IPS DF 4.7 (cell line): Measurements from ENCODE around the gene TTLL9.

ENCODE experiments used
- DNase-seq: peaks from one replicate; pipeline ENCODE4 v3.0.0-alpha.2; 2013; ENCODE audit warnings: low spot score; ENCODE audit errors: extremely low read depth

The TTLL9 gene

GRCh38 chr20:31945319-31945718, 74.9 kb downstream of the TTLL9 start:
- no peak for DNase-seq

- no peak for DNase-seq
Observed at GRCh38 chr20:31945785-31946184, 75.4 kb downstream of the TTLL9 start.

DNA sequence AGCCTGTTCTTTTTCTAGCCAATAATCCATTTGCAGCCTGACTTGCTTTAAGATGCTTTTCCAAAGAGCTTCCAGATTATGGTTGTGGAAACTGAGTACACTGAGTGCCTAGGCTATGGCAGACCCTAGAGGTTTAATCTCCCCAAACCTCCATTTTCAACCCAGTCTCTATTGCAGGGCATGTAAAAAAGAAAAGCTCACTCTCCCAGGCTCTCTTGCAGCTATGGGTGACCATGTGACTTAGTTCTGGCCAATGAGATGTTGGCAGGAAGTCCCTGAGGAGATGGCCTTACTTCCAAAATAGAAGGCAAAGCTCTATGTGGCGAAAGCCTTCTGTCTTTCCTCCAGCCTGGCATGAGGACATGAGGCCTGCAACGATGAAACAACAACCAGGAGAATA, 77.6 kb downstream of the TTLL9 start:
- DNase-seq: no peak

DNA sequence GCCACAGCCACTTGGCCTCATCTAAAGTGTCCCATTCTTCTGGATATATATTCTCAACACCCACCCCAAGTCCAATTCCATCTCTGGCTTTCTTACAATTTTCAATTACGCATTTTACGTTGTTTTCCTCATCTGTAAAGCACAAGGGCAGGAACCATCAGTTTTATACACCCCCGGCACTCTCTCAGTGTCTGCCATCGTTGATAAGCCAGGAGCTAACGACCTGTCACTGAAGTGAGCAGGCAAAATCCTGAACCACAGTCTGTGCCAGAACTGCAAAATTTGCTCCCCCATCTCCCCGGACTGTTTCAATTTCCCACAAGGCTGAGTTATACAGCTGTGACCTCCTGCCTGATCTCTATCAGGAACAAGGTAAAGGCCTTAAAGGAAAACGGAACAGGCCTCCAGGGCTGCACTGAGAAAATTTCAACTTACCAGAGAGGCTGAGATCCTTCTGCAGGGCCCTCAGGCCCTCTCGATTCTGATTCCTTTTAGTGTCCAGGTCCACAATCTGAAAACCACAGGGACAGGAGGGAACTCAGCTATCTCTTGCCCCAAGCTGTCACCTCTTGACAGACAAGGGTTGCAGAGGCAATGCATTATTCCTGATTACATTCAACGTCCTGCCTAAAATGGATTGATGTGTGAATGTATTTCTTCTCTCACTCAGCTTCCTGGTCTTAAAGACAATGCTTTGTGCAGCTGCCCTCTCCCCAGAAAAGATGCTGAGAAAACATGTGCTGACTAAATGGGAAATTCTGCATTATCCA, 79.6 kb downstream of the TTLL9 start:
- DNase-seq: no peak

- DNase-seq: no peak
Observed at GRCh38 chr20:31951203-31951529, 80.7 kb downstream of the TTLL9 start.

DNA sequence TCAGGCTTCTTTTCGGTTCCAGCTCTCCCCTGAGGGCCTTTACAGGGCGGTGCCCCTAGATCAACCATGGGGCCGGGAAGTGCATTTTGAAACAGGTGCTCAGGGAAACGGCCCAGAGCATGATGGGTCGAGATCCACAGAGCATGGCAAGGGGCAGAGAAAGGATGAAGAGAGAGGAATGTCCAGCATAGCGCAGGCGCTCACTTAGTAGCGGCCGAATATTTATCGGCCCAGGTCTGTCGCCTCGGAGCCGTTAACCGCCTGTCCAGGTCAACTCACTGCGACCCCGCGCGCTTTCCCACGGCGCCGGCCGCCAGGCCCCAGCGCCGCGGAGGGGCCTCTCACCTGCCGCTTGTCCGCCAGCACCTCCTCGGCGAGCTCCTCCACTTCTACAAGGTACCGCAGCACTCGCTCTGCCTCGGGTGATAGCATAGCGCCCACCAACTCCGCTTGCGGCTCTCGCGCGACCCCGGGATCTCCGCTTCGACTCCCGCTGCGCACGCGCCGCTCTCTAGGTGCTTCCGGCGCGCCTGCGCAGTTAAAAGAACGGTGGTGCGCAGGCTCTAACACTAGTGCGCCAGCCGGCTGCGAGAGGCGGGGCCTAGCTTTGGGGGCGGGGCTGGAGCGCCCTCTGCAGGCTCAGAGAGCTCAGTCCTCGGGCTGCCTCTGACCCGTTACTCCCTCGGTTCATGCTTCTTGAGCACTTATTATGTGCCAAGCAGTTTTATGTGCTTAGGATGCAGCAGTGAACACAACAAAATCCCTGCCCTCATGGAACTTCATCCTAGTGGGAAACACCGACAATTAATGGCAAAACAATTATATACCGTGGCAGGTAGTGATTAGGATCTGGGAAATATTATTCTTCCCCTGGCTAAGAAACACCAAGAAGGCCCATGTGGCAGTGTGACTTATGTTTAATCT, 81.4 kb downstream of the TTLL9 start, which contains the start of gene PDRG1:
Gene PDRG1 (minus strand): TSS at position 517 of the 924 bp plus-strand sequence. CDS start 85 bp downstream, at position 432.
- DNase-seq: peak; percentile 51

DNA sequence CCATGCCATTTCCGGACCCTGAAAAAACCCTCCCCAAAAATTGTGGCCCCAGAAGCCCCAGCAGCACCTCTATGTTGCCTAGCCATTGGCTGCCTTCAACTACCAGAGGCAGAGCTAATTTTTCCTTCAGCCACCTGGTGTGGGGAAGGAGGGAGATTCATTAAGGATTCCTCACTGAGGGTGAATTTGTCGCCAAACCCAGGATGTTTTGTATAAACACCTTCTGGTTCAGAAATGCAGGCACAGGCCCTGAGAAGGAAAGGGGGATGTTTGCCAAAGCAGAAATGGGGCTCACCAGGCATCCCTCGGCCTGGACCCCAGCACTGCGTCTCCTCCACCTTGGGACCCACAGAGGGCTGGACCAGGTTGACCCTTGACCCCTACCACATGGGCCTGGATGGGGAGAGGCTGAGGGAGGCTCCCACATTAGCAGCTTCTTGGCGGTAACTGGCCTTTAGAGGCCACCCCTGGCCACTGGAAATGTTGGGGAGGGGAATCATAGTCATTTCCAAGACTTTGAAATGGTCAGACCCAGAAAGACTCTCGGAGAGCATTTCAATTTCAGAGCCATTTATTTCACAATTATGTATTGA, 83.2 kb downstream of the TTLL9 start:
- no peak for DNase-seq

DNA sequence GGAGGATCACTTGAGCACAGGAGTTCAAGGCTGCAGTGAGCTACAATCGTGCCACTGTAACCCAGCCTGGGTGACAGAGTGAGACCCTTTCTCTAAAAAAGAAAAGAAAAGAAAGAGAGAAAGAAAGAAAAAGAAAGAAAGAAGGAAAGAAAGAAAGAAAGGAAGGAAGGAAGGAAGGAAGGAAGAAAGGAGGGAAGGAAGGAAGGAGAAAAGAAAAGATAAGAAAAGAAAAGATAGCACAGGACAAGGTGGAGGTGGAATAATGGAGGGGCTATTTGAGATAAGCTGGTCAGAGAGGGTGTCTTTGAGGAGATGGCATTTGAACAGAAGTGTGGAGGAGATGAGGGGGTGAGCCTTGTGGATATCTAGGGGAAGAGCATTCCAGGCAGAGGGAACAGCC, 84.1 kb downstream of the TTLL9 start:
- DNase-seq: no peak

- DNase-seq: no peak
Observed at GRCh38 chr20:31956556-31957526, 86.4 kb downstream of the TTLL9 start.

GRCh38 chr20:31962761-31963160, 92.3 kb downstream of the TTLL9 start:
- no peak for DNase-seq

- DNase-seq: no peak
Observed at GRCh38 chr20:31963889-31964288, 93.5 kb downstream of the TTLL9 start.

DNA sequence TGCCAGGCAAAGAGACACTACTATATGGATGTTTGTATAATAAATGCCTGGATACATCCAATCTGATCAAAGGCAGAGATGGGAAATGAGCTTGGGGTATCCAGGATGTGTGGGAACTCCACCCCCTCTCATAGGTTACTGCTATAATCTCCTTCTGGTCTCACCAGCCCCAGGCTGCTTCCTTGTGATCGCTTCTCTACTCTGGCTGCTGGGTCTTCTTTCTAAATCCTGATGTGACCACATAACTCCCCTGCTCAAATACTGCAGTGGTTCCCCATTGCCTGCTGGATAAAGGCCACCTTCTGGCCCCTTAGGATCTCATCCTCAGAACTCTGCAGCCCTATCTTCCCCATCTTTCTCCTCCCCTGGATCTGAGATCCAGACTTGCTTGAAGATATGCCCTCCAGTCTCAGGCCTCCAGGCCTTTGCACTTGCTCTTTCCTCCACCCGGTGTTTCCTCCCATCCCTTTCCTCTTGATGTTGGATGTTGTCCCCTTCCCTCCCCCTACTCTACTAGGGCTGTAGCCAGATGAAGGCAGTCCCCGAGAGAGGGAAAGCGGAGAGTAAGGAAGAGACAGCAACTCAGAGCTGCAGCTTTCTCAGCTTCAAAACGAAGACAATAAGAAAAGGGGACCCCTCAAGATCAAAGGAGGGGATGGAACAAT, 96.7 kb downstream of the TTLL9 start:
- no peak for DNase-seq

DNA sequence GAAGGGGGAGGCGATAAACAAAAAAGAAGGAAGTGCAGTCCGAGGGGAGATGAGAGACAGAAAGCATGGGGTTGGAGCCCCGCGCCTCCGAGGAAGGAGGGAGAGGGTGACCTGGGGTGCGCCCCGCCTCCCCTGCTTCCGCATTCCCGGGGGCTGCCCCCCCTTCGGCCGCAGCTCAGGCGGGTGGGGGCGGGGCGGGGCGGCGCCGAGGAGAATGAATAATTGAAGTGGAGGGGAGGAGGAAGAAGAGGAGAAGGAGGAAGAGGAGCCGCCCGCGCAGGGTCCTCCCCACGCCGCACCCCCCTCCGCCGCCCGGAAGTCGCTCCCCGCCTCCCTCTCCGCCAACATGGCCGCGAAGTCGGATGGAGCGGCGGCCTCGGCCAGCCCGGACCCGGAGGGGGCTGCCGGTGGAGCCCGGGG, 97.4 kb downstream of the TTLL9 start, which contains the start of gene XKR7:
Gene XKR7 (plus strand): TSS at position 322 of the 420 bp plus-strand sequence. CDS start 25 bp downstream, at position 347.
- DNase-seq: no peak

GRCh38 chr20:31968291-31969126, 98.1 kb downstream of the TTLL9 start:
- peak; percentile 46 for DNase-seq

DNA sequence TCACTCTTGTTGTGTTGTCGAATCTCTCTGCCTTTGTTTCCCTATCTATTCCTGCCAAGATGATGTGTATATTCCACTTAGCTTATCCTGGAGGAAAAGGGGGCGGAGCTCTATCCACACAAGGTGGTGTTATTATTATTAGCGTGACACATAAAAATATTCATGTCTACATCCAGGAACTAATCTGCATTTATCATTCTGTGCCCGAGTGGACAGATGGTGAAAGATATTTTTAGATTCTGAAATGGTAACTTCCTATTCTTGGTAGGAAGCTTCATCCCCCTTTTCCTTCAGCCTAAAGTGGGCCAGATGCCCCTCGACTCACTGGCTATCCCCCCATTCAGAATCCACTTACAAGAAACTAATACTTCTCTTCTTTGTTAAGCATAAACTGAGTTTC, 99.6 kb downstream of the TTLL9 start:
- no peak for DNase-seq

DNA sequence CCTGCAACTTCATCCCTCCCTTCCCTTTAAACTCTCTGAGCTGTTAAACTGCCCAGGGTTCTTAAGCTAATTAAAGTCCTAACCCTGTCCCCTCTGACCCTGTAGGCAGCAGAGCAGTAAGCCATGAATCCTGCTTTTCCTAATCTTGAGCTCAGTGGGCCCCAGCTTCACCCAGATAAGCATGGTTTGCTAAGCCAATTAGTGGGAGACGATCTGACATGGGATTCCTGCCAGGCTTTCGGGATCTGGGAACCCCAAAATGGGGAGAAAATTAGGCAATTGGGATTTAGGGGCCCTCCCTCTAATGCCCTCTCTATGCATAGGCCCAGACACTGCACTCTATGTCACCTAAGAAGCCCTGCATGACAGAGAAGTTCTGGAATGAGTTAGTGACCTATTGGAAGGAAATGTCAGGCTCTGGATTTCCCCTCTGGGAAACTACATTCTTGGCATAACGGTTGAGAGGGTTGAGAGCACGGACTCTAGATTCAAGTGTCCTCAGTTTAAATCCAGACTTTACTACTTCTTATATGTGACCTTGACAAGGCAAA, 102.1 kb downstream of the TTLL9 start:
- no peak for DNase-seq

- no peak for DNase-seq
Observed at GRCh38 chr20:31974296-31974695, 103.9 kb downstream of the TTLL9 start.

DNA sequence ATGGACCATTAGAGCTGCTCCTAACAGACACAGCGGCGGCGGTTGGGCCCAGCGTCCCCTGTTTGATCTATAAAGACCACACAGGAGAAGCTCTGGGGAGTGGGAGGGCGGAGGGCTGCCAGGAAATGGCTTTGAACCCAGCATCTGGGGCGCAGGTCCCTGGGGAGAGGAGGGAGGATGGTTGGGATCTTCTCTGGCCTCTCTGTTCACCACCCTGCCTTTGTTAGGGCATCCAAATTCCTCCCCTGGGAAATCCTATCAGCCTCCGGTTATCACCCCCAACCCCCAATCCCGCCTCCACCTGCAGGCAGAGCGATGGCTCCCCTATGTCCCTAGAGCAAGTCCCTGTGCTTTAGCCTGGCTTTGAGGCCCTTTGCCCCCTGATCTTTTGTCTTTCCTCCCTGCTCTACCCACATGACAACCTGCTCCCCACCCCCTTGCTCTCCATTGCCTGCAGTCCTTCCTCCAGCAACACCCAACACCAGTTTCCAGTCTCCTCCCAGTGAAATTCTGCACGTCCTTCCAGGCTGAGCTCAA, 104.6 kb downstream of the TTLL9 start:
- DNase-seq: no peak

- no peak for DNase-seq
Observed at GRCh38 chr20:31975874-31976273, 105.4 kb downstream of the TTLL9 start.
